Measurements from ENCODE around the gene PRMT2. TPM values are rescaled to one million over a fixed set of nuclear protein-coding genes. Genes with fewer than 3 reads are reported as not detected.
A peak's percentile ranks its signal among the peaks of the same experiment; 100 is the strongest.

PRMT2 gene
- total RNA-seq = 100 to 1,000 TPM; 369 to 376 TPM
- polyA plus RNA-seq = 100 to 1,000 TPM; 358 to 485 (median 396) TPM
- total RNA-seq = 38.9 to 538 (median 281) reads per million in 6 experiments

- POLR2A ChIA-PET = interaction anchor here (0.6 to 11.4 kb wide), 32 partner anchors 9 to 210 kb away, joined by 3 to 681 read pairs (median 6); partner anchors contain the start of genes DIP2A and S100B
- peaks cover 33 to 83% (median 65%) of the 10 kb centered on the region in 4 donors for H3K4me1 Mint-ChIP-seq
- peak within 1 kb of the TSS; percentile 87 to 100 (median 97) for H3K4me3 Mint-ChIP-seq
- no peaks in the 10 kb centered on the region for H3K9me3 Mint-ChIP-seq
- H3K27me3 Mint-ChIP-seq = no peaks in the 10 kb centered on the region
- H3K27ac Mint-ChIP-seq = peak within 1 kb of the TSS; percentile 93 to 100 (median 96)
- peak; percentile 95 to 99 (median 98) for DNase-seq
- peak; percentile 72 to 74 for ATAC-seq
- peaks cover 5 to 36% (median 33%) of the 10 kb centered on the region in 3 donors for H3K36me3 Mint-ChIP-seq
These were observed at the start of gene PRMT2 for GRCh38 chr21:46635324-46636180. TSS of gene PRMT2 (plus strand) at chr21:46635674. CDS start at chr21:46636952, 1,278 bp downstream.

GRCh38 chr21:46594276-46594675 is 41.2 kb upstream of the PRMT2 start:
- H3K4me3 Mint-ChIP-seq = peak overlapping the region in 1 of 10 donors; percentile 9
- DNase-seq (no peak), ATAC-seq (no peak)
- peak overlapping the region in 2 of 10 donors; percentile 39 to 51 for H3K27ac Mint-ChIP-seq
- H3K36me3 Mint-ChIP-seq = peaks cover 2 to 36% (median 33%) of the 10 kb centered on the region in 3 donors
- peaks cover 0 to 60% (median 22%) of the 10 kb centered on the region in 9 donors for H3K9me3 Mint-ChIP-seq
- H3K27me3 Mint-ChIP-seq = no peaks in the 10 kb centered on the region
- POLR2A ChIA-PET = interaction anchor here (0.7 to 7.0 kb wide), 12 partner anchors 8 to 63 kb away, joined by 3 to 46 read pairs (median 6); partner anchors contain the start of genes PRMT2 and S100B
- peaks cover 6 to 29% (median 13%) of the 10 kb centered on the region in 4 donors for H3K4me1 Mint-ChIP-seq

DNA sequence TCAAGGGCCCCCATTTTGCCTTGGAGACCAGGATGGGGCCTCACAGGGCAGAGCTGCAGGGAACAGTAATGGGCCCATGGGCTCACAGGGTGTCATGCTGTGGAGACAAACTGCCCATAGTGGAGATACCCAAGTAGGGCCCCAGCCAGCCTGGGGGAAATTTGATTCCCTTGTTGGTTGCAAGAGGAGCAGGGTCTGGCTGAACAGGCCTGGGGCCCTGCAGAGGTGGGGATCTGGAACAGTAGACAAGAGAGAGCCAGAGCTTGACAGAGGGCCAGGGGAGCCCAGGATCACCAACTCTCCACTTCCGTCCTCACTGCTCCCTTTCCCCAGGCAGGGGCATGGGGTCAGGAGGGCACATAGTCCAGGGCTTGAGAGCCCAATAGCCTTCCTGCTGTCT is 39.3 kb upstream of the PRMT2 start:
- no peaks in the 10 kb centered on the region for H3K27me3 Mint-ChIP-seq
- ATAC-seq (no peak), DNase-seq (no peak)
- POLR2A ChIA-PET = interaction anchor here (1.0 to 7.0 kb wide), 8 partner anchors 9 to 81 kb away, joined by 3 to 46 read pairs (median 6); partner anchors contain the start of genes PRMT2 and S100B
- peak overlapping the region in 6 of 10 donors; percentile 37 to 86 (median 62) for H3K27ac Mint-ChIP-seq
- peaks cover 0 to 40% (median 8%) of the 10 kb centered on the region in 9 donors for H3K9me3 Mint-ChIP-seq
- H3K4me1 Mint-ChIP-seq = peaks cover 11 to 37% (median 26%) of the 10 kb centered on the region in 4 donors
- peaks cover 11 to 19% (median 15%) of the 10 kb centered on the region in 3 donors for H3K36me3 Mint-ChIP-seq
- H3K4me3 Mint-ChIP-seq = no peak overlapping the region

DNA sequence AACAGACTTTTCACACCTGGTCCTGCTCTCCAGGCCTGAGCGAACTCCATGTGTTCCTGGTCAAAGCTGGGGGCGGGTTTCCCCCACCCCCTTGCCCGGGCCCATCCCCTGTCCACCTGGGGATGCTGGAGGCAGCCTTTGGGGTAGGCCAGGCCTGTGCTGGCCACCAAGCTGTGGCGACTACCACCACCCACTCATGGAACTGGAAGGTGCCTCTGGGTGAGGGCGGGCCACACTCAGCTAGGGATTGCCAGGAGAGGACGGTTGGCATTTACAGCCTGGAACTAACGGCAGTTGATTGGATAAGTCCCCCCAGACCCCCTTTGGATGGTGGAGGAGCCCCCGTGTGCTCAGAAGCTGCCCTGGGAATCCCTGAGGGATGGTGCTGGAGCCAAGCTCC is 38.4 kb upstream of the PRMT2 start:
- Mint-ChIP-seq H3K27me3 (no peaks in the 10 kb centered on the region), H3K27ac (peak overlapping the region in 6 of 10 donors; percentile 21 to 70 (median 58)), H3K9me3 (peaks cover 0 to 32% (median 4%) of the 10 kb centered on the region in 9 donors), H3K36me3 (peaks cover 8 to 13% (median 11%) of the 10 kb centered on the region in 3 donors), H3K4me3 (no peak overlapping the region), H3K4me1 (peaks cover 16 to 41% (median 29%) of the 10 kb centered on the region in 4 donors)
- no peak for DNase-seq
- POLR2A ChIA-PET = interaction anchor here (0.9 to 7.0 kb wide), 13 partner anchors 8 to 82 kb away, joined by 3 to 46 read pairs (median 6); partner anchors contain the start of genes PRMT2 and S100B
- no peak for ATAC-seq

GRCh38 chr21:46597896-46598343 is 37.6 kb upstream of the PRMT2 start:
- H3K9me3 Mint-ChIP-seq = peaks cover 0 to 23% (median 3%) of the 10 kb centered on the region in 9 donors
- POLR2A ChIA-PET = interaction anchor here (0.7 to 7.0 kb wide), 12 partner anchors 8 to 129 kb away, joined by 3 to 46 read pairs (median 6); partner anchors contain the start of genes PRMT2 and S100B
- H3K27ac Mint-ChIP-seq = peak overlapping the region in 2 of 10 donors; percentile 43 to 57

DNA sequence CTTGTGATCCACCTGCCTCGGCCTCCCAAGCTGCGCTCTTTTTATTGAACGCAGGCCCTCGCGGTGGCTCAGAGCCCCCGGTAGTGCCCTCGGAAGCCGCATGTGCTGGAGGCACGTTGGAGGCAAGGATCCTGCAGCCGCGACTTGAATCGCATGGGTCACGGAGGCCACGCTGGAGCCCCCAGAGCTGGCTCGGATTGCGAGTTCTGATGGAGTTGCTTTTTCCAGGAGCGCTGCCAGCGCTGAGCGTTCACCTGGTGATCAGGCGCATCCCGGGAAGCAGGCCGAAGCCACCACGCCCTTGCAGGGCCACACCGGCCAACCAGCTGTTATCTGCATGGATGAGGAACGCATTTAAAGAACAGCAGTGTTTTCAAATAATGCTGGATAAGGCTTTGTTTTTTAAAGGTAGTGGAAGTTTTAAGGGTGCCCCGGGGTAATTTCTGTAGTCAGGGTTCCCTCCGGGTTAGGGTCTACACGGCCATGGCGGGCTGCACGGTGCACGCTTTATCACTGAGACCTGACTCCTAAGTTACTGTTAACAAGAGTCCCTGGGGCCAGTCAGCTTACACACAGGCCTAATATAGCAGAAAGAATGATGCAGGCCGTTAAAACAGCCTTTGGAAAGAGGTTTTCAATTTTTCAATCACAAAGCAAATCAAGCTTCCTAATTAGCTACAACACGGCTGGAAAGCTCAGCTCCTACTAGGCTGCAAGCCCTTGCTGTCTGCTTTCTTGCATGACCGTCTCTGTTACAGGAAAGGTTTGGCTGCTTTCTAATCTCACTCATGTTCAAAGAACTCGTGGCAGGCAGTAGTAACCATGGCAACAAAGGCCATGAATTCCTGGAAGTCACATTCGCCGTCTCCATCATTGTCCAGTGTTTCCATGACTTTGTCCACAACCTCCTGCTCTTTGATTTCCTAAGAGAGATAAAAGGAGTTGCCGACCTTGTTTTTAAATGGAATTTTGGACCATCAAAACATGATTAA is 36.6 kb upstream of the PRMT2 start:
- DNase-seq = peak in 1 of 10 donors; percentile 33
- ATAC-seq = peak; percentile 61 to 62
- Mint-ChIP-seq H3K36me3 (peaks cover 0 to 14% (median 4%) of the 10 kb centered on the region in 3 donors), H3K4me1 (peaks cover 19 to 47% (median 33%) of the 10 kb centered on the region in 4 donors), H3K4me3 (peak overlapping the region in 6 of 10 donors; percentile 1 to 42 (median 36)), H3K27me3 (no peaks in the 10 kb centered on the region), H3K9me3 (peaks cover 0 to 14% (median 0%) of the 10 kb centered on the region in 9 donors), H3K27ac (peak overlapping the region; percentile 12 to 92 (median 75))
- POLR2A ChIA-PET = interaction anchor here (0.7 to 7.0 kb wide), 7 partner anchors 10 to 130 kb away, joined by 3 to 46 read pairs (median 7); partner anchors contain the start of gene PRMT2

More at GRCh38 chr21:46597896-46598343, 37.6 kb upstream of the PRMT2 start:
- peaks cover 8 to 14% (median 9%) of the 10 kb centered on the region in 3 donors for H3K36me3 Mint-ChIP-seq
- H3K4me3 Mint-ChIP-seq = peak overlapping the region in 1 of 10 donors; percentile 41
- no peak for ATAC-seq
- no peak for DNase-seq
- peaks cover 18 to 47% (median 32%) of the 10 kb centered on the region in 4 donors for H3K4me1 Mint-ChIP-seq
- no peaks in the 10 kb centered on the region for H3K27me3 Mint-ChIP-seq

DNA sequence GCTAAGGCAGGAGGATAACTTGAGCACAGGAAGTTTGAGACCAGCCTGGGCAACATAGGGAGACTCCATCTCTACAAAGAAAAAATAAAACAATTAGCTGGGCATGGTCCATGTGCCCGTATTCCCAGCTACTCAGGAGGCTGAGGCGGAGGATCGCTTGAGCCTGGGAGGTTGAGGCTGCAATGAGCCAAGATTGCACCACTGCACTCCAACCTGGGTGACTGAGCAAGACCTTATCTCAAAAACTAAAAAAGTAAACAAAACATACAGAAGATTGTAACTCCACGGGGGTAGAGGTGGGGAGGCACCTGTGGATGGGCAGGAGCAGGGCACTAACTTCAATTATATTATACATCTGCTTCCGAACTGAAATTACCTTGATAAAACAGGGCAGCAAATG is 35.2 kb upstream of the PRMT2 start:
- H3K4me1 Mint-ChIP-seq = peaks cover 27 to 57% (median 42%) of the 10 kb centered on the region in 4 donors
- peaks cover 0 to 2% (median 0%) of the 10 kb centered on the region in 9 donors for H3K9me3 Mint-ChIP-seq
- peaks cover 0 to 14% (median 0%) of the 10 kb centered on the region in 3 donors for H3K36me3 Mint-ChIP-seq
- peak overlapping the region in 5 of 10 donors; percentile 3 to 62 (median 29) for H3K4me3 Mint-ChIP-seq
- POLR2A ChIA-PET = interaction anchor here (1.0 to 6.8 kb wide), 7 partner anchors 19 to 48 kb away, joined by 3 to 168 read pairs (median 8); partner anchors contain the start of gene PRMT2
- DNase-seq (no peak), ATAC-seq (no peak)
- H3K27ac Mint-ChIP-seq = peak overlapping the region in 9 of 10 donors; percentile 12 to 92 (median 80)
- no peaks in the 10 kb centered on the region for H3K27me3 Mint-ChIP-seq

DNA sequence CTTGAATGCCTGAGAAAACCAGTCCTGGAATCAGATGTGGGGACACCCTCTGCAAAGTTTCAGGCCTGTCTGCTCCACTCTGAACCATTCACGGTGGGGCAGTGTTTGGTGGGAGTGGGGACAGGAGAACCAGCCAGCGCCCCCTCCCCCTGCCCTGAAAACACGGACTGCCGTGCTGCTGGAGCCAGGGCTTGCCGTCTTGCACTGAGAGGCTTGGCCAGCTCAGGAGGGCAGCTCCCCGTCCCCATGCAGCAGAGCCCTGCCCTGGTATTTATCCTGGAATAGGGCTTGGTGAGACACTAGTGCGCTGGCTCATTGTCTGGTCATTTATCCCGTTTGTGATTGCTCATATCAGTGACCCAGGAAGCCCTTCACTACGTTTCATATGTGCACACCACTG is 34.5 kb upstream of the PRMT2 start:
- peak overlapping the region in 9 of 10 donors; percentile 44 to 93 (median 69) for H3K27ac Mint-ChIP-seq
- DNase-seq (no peak), ATAC-seq (no peak)
- peak overlapping the region in 5 of 10 donors; percentile 6 to 79 (median 34) for H3K4me3 Mint-ChIP-seq
- no peaks in the 10 kb centered on the region for H3K27me3 Mint-ChIP-seq
- H3K9me3 Mint-ChIP-seq = no peaks in the 10 kb centered on the region
- peaks cover 0 to 14% (median 0%) of the 10 kb centered on the region in 3 donors for H3K36me3 Mint-ChIP-seq
- peaks cover 28 to 58% (median 46%) of the 10 kb centered on the region in 4 donors for H3K4me1 Mint-ChIP-seq
- POLR2A ChIA-PET = interaction anchor here (1.0 to 6.8 kb wide), 7 partner anchors 18 to 49 kb away, joined by 3 to 168 read pairs (median 7); partner anchors contain the start of gene PRMT2

DNA sequence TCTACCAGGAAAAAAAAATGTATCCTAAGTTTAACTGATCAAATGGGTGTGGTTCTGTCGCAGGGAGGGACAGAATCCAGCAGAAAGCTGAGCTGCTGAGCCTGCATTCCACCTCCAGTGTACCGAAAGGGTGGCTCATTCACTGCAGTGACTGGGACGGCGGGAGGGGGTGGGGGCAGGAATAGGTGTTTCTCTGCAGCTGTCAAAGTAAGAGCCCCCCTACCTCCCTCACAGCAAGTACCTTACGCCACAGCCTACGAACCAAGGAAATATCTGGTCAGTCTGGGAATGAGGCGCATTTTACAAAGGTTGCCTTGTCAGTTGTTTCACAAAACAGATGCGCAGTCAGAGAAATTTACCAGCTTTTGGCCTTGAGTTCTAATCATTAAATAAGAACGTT is 32.2 kb upstream of the PRMT2 start:
- no peak for ATAC-seq
- POLR2A ChIA-PET = interaction anchor here (0.7 to 6.8 kb wide), 9 partner anchors 9 to 56 kb away, joined by 3 to 168 read pairs (median 4); partner anchors contain the start of gene PRMT2
- H3K9me3 Mint-ChIP-seq = no peaks in the 10 kb centered on the region

GRCh38 chr21:46604329-46604974 is 31.0 kb upstream of the PRMT2 start:
- peak overlapping the region; percentile 82 to 95 (median 93) for H3K27ac Mint-ChIP-seq
- peak; percentile 28 to 31 for ATAC-seq

More for the DNA sequence above, 32.2 kb upstream of the PRMT2 start:
- Mint-ChIP-seq H3K36me3 (peaks cover 0 to 14% (median 0%) of the 10 kb centered on the region in 3 donors), H3K4me1 (peaks cover 41 to 79% (median 65%) of the 10 kb centered on the region in 4 donors), H3K4me3 (peak overlapping the region in 9 of 10 donors; percentile 47 to 92 (median 79)), H3K27me3 (no peaks in the 10 kb centered on the region), H3K27ac (peak overlapping the region in 6 of 10 donors; percentile 56 to 81 (median 76))
- no peak for DNase-seq

More at GRCh38 chr21:46604329-46604974, 31.0 kb upstream of the PRMT2 start:
- peaks cover 0 to 11% (median 0%) of the 10 kb centered on the region in 3 donors for H3K36me3 Mint-ChIP-seq
- peak overlapping the region; percentile 62 to 92 (median 85) for H3K4me3 Mint-ChIP-seq
- no peak for DNase-seq
- POLR2A ChIA-PET = interaction anchor here (0.9 to 6.8 kb wide), 10 partner anchors 9 to 179 kb away, joined by 6 to 168 read pairs (median 20); partner anchors contain the start of gene PRMT2
- H3K9me3 Mint-ChIP-seq = peaks cover 0 to 1% (median 0%) of the 10 kb centered on the region in 9 donors
- no peaks in the 10 kb centered on the region for H3K27me3 Mint-ChIP-seq
- H3K4me1 Mint-ChIP-seq = peaks cover 39 to 79% (median 64%) of the 10 kb centered on the region in 4 donors

Measured in naive thymus-derived CD8-positive, alpha-beta T cell (primary cell).